ENCODE results near the gene PEDS1.
"Not testable (repeated sequence)": the region's sequence is repeated elsewhere in the genome, so short reads cannot be mapped to it uniquely, and the experiment has no call there.

Gene PEDS1

GRCh38 chr20:50152394-50153152 is 950 bp downstream of the PEDS1 start:
- no peak for DNase-seq

GRCh38 chr20:50151034-50151743 is 2.3 kb downstream of the PEDS1 start:
- peak; percentile 82 for DNase-seq

DNA sequence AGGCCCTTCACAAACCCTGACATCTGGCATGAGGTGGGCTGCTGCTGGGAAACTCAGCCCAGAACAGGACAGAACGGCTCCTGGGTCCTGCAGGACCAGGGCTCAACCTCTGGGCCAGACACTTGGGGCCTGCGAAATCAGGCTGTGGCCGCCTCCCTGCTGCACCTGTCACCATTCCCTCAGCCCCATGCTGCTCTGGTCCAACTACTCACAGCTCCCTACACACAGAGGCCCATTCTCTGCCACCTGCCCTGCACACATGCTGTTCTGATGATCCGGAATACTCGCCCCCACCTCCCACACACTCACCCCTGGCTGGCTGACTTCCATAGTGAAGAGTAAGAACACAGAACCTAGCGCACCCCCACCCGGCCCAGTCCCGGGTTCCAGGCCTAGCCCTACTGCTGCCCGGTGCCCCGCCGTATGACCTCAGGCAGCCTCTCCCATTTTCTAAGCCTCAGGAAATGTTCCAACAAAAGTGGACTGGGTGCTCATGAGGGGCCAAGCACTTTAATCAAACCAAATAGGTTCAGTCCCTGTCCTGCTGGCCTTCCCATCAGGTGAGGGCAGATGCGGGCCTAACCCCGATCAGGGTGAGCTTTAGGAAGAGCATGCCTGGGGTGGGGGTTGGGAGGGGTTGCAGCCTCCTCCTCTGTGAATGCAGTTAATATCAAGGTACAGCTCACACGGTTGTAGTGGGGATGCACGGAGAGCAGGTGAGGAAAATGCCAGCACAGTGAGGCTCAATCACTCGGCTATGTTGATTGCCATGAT is 3.9 kb downstream of the PEDS1 start:
- DNase-seq = no peak

DNA sequence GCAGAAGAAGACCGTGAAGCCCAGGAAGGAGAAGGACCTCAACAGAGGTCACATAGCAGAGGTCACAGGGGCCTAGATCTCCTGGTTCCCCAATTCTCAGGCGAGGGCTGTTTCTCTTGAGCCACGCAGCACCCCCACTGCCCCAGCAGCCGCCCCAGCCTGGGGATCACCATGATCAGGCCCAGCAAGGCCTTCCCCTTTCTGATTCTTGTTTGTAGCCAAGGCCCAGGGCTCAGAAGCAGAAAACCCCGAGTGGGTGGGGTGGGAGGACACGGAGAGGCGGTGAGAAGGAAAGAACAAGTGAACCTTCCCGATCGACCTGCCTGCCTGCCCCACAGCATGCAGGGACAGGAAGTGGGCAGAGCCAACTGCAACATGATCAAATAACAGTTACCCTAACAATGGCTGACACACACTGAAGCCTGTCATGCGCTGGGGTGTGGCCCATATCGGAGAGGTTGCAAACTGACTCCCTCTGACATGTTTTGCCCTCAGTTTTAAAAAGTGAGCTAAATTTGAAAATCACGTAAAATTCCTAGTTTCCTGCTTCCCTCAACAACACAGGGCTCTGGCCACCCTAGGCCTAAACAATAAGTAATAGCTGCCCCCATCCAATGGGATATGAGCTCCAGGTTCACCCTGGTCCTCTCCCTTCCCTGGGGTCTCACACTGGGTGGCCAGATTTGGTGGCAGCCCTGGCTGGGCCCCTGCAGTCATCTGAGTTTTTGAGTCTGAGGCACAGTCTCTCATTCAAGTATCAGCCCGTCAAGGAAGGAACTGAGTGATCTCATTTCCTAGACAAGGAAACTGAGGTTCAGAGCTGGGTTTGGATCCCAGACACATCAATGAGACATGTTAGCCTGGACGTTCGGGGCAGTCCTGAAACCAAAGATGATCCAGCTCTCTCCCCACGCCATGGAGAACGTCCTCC is 6.5 kb downstream of the PEDS1 start:
- DNase-seq = peak; percentile 92

DNA sequence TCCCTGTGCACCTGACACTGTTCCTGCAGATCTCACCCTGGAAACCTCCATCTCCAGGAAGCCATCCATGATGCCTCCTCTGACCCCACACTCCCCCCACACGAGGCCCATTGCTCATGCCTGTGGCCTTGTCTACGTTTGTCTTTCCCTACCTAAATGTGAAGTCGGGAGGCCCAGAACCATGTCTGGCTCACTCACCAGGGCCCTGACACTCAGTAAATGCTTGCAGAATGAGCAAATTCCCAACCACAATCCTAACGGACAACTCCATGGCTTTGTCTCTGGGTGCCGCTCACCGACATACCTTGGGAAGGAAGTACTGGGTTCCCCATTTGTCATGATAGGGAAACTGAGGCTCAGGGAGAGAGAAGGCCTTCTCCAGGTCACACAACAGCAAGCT is 7.3 kb downstream of the PEDS1 start:
- DNase-seq = no peak

DNA sequence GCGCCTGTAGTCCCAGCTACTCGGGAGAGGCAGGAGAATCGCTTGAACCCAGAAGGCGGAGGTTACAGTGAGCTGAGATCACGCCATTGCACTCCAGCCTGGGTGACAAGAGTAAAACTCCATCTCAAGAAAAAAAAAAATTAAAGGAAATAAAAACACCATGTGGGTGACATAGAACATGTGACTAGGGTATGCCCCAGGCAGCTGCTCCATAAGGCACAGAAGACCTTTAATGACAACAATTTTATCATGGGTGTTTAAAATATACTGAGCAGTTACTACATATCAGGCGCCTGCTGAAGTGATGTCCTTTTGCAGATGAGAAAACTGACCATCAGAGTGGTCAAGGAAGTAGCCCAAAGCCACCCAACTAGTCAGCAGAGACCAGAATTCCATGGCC is 8.0 kb downstream of the PEDS1 start:
- no peak for DNase-seq

- DNase-seq = peak; percentile 28
These were observed 9.2 kb downstream of the PEDS1 start for GRCh38 chr20:50144362-50144761.

GRCh38 chr20:50142812-50143211 is 10.7 kb downstream of the PEDS1 start:
- DNase-seq = no peak

DNA sequence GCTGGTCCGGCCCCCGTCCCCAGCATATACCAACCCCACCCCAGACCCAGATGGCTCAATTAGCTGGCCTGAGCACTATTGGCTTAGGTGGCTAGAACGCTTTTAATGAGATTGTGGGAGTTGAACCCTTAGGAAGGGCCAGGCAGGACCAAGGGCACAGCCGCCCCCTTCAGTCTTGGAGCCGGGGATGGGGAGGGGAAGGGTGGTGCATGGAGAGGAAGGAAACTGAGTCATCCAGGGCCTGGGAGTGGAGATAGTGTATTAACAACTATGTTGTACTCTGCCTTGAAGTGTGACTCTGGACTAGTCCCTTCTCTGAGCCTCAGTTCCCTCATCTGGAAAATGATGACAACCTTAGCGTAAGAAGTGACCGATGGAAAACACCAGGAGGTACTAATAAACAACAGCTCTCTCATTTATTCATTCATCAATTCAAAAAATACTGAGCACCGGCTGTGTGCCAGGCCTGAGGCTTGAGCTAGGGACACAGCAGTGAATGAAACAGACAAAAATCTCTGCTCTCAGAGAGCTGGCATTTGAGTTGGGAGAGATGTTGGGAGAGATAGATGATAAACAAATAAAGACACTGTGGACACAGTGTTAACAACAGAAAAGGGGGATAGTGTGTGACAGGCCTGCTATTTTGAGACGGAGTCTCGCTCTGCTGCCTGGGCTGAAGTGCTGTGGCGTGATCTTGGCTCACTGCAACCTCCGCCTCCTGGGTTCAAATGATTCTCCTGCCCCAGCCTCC is 11.5 kb downstream of the PEDS1 start:
- no peak for DNase-seq

GRCh38 chr20:50141018-50141675 is 12.4 kb downstream of the PEDS1 start:
- no peak for DNase-seq

- no peak for DNase-seq
These were observed 13.1 kb downstream of the PEDS1 start for GRCh38 chr20:50140339-50140859.

DNA sequence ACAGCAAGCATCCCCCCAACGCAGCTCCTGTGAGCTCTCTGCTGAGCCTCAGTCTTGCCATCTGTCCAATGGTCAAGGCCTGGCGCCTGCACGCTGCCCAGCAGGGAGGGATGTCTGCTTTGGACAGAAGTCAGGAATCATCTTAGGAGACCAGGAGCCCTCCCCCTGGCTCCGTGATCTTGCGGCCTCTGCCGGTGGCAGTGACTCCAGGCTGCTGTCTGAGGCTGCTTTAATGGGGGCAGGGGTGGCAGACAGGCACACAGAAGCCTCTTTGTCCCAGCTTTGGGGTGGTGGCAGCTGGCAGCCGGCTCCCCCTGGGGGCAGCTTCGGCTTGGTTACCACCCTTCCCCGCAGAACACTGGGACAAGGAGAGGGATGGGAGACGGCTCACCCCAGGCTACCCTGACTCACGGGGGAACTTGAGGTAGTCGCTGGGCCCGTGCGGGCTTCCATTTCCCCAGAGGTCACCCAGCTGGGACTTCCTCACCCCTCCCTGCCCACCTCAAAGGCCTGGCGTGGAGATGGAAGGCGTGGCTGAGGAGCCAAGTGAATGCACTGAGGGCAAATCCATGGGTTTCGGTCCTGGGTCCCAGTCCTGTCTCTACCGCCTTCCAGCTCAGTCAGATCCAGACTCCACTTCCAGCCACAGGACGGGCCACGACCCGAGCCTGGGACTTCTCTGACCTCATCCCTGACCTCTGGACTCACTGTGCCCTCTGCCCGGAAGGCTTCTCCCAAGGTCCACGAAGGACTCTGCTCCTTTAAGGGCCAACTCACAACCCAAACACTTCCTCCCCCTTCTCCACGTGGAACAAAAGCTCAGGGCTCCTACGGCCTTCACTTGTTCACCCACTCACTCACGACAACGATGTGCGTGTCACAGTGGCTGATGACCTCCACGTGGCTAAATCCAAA is 14.8 kb downstream of the PEDS1 start:
- no peak for DNase-seq

GRCh38 chr20:50138120-50138478 is 15.4 kb downstream of the PEDS1 start:
- no peak for DNase-seq

DNA sequence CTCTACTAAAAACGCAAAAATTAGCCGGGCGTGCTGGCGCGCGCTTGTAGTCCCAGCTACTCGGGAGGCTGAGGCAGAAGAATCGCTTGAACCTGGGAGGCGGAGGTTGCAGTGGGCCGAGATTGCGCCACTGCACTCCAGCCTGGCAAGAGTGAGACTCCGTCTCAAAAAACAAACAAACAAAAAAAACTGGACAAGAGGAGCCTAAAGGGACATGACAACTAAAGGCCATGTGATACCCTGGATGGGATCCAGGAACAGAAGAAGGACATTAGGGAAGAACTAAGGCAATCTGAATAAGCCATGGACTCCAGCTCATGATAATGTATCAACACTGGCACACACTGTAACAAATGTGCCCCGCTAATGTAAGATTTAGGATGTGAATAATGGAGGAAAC is 15.8 kb downstream of the PEDS1 start:
- not testable (repeated sequence) for DNase-seq

GRCh38 chr20:50136822-50137599 is 16.5 kb downstream of the PEDS1 start:
- no peak for DNase-seq

DNA sequence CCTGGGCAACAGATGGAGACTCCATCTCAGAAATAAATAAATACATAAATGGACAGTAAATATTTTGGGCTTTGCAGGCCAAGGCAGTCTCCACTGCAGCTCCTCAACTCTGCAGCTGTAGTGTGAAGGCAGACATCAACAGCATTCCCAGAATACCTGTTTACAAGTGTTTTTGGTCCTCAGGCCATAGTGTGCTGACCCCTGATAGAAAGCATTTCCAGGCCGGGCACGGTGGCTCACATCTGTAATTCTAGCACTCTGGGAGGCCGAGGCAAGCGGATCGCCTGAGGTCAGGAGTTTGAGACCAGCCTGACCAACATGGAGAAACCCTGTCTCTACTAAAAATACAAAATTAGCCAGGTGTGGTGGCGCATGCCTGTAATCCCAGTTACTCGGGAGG is 18.4 kb downstream of the PEDS1 start:
- DNase-seq = not testable (repeated sequence)

- DNase-seq = no peak
These were observed 19.9 kb downstream of the PEDS1 start for GRCh38 chr20:50133474-50134217.

DNA sequence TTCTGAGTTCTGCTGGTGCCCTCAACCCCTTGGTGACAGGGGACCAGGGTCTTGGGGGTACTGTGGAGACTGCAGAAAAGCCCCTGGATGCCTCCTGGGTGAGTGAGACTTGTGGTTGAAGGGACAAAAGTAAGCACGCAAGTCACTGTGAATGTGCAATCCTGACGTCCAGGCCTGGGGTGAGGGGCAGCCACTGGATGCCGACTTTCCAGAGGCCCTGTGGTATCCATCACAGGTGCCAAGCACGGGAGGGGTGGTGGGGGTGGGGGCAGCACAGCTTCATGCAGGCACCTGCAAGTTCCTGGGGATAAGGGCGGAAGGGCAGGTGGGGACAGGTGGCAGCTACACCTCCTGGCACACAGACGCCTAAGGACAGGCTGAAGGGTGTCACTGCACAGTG is 20.5 kb downstream of the PEDS1 start:
- DNase-seq = no peak
